Testis (tissue), 2 donors: ENCODE data around the gene ZC3H15.

Experiments
- POLR2A ChIP-seq: fragments of 450-650 bp; IDR thresholded peaks from one replicate; pipeline ENCODE4 v1.6.1; 2017; ENCODE audit warnings: antibody characterized with exemption, mild to moderate bottlenecking, moderate library complexity
- TF ChIP-seq, protein P1 (sequence below), 3 experiments: fragments of 450-650 bp in 2 of 3; fragments of 200-600 bp in 1 of 3; sonication (generic) in 1 of 3; IDR thresholded peaks; one replicate each; pipeline ENCODE4 v1.5.1; 2016 to 2019; ENCODE audit warnings: antibody characterized with exemption in 3 of 3, mild to moderate bottlenecking in 2 of 3, moderate library complexity in 1 of 3

- TF ChIP-seq, protein P1, sequence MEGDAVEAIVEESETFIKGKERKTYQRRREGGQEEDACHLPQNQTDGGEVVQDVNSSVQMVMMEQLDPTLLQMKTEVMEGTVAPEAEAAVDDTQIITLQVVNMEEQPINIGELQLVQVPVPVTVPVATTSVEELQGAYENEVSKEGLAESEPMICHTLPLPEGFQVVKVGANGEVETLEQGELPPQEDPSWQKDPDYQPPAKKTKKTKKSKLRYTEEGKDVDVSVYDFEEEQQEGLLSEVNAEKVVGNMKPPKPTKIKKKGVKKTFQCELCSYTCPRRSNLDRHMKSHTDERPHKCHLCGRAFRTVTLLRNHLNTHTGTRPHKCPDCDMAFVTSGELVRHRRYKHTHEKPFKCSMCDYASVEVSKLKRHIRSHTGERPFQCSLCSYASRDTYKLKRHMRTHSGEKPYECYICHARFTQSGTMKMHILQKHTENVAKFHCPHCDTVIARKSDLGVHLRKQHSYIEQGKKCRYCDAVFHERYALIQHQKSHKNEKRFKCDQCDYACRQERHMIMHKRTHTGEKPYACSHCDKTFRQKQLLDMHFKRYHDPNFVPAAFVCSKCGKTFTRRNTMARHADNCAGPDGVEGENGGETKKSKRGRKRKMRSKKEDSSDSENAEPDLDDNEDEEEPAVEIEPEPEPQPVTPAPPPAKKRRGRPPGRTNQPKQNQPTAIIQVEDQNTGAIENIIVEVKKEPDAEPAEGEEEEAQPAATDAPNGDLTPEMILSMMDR (IDR thresholded peaks at IDR 0.05) = no peak
- no peak for TF ChIP-seq POLR2A
Measured at GRCh38 chr2:186445506-186445905, 40.6 kb upstream of the ZC3H15 start.
